HepG2 (cell line): ENCODE measurements around the gene SLC27A1. TPM values are rescaled to one million over a fixed set of nuclear protein-coding genes. Genes with fewer than 3 reads are reported as not detected.
A peak's percentile ranks its signal among the peaks of the same experiment; 100 is the strongest.

Experiments used
- ATAC-seq: fragments of 200-7000 bp; cut with Tn5 transposase; 3 replicates; pipeline ENCODE4 v1.9.1; 2020; ENCODE audit warnings: mild to moderate bottlenecking, moderate library complexity
- BruUV-seq: library from RNA; stranded (reverse); fragments of 400-500 nt; replicated peaks from 2 replicates; lab custom pipeline; 2021; lab: Mats Ljungman, UMichigan
- CTCF ChIA-PET: fragments of 300-600 bp; formaldehyde crosslinking; extraction: SDS; loops from one replicate; lab custom pipeline; 2021; ENCODE audit warnings: low total read pairs, inconsistent platforms, low intra/inter-chr PET ratio; lab: Yijun Ruan, JAX
- POLR2A ChIA-PET: fragments of 350-600 bp; sonication (Branson Sonifier 250); formaldehyde crosslinking; loops from one replicate; lab custom pipeline; 2020; ENCODE audit warnings: antibody characterized with exemption, inconsistent platforms; lab: Yijun Ruan, JAX
- DNase-seq: peaks from one replicate; pipeline ENCODE4 v3.0.0-alpha.2; 2015; ENCODE audit warnings: low spot score
- FAIRE-seq: peaks from 3 replicates; lab custom pipeline; 2011; peaks lifted over from hg19 to GRCh38; lab: Jason Lieb, UNC
- H2AFZ ChIP-seq: one replicate; pipeline ENCODE4 v1.6.1; 2011; ENCODE audit warnings: low read length, inconsistent platforms
- H3K27ac ChIP-seq: fragments of 300-600 bp; 3 replicates; pipeline ENCODE4 v1.8.0; 2011; ENCODE audit warnings: mixed run types, mild to moderate bottlenecking, mixed read lengths, low read length, inconsistent platforms; ENCODE audit not compliant: insufficient read depth; ENCODE audit errors: extremely low read length
- H3K27me3 ChIP-seq, 2 experiments: fragments of 200-600 bp in 1 of 2; 2 replicates in 1 of 2; 3 replicates in 1 of 2; pipeline versions ENCODE4 v1.6.0 to v1.8.0; 2011; ENCODE audit warnings: low read length in 2 of 2, mild to moderate bottlenecking in 2 of 2, moderate library complexity in 2 of 2, inconsistent platforms in 1 of 2; ENCODE audit not compliant: insufficient read depth in 2 of 2, control insufficient read depth in 1 of 2
- H3K36me3 ChIP-seq, 2 experiments: fragments of 200-600 bp in 1 of 2; replicated peaks in 1 of 2; 2 replicates in 1 of 2; 3 replicates in 1 of 2; pipeline versions ENCODE4 v1.5.1 to v1.8.0; 2011; ENCODE audit warnings: low read length in 2 of 2, inconsistent platforms in 1 of 2; ENCODE audit not compliant: insufficient read depth in 2 of 2, control insufficient read depth in 1 of 2
- H3K4me1 ChIP-seq: 2 replicates; pipeline ENCODE4 v1.5.1; 2012; ENCODE audit warnings: low read length, inconsistent platforms; ENCODE audit not compliant: insufficient read depth
- H3K4me2 ChIP-seq: 2 replicates; pipeline ENCODE4 v1.6.0; 2011; ENCODE audit warnings: low read depth, low read length, inconsistent platforms
- H3K4me3 ChIP-seq, 3 experiments: fragments of 200-600 bp in 1 of 3; sonication (generic), shearing (Covaris generic) in 1 of 3; replicated peaks in 1 of 3; 2 replicates each; pipeline ENCODE4 v1.5.1; 2011 to 2016; ENCODE audit warnings: low read length in 3 of 3, inconsistent platforms in 2 of 3, low read depth in 2 of 3, mild to moderate bottlenecking in 2 of 3, control low read depth in 1 of 3, mixed read lengths in 1 of 3; ENCODE audit not compliant: insufficient read depth in 1 of 3
- H3K79me2 ChIP-seq: one replicate; pipeline ENCODE4 v1.6.1; 2011; ENCODE audit warnings: low read length, inconsistent platforms; ENCODE audit not compliant: insufficient read depth
- H3K9ac ChIP-seq: 2 replicates; pipeline ENCODE4 v1.6.0; 2011; ENCODE audit warnings: mild to moderate bottlenecking, low read depth, low read length, inconsistent platforms; ENCODE audit not compliant: insufficient read depth
- H3K9me3 ChIP-seq: 2 replicates; pipeline ENCODE4 v1.5.1; 2012; ENCODE audit warnings: mild to moderate bottlenecking, low read length
- H4K20me1 ChIP-seq: 2 replicates; pipeline ENCODE4 v1.6.0; 2011; ENCODE audit warnings: inconsistent platforms, mild to moderate bottlenecking, low read length, moderate library complexity; ENCODE audit not compliant: insufficient read depth
- CEBPB ChIP-seq: IDR thresholded peaks from 2 replicates; pipeline ENCODE4 v1.6.1; 2011; ENCODE audit warnings: low read depth, low read length, improper control_type of control experiment, borderline replicate concordance
- ETV5 ChIP-seq: IDR thresholded peaks from 2 replicates; pipeline ENCODE4 v1.6.1; 2018; ENCODE audit warnings: missing biosample characterization, missing genetic modification reagents, inconsistent platforms, borderline replicate concordance
- MED1 ChIP-seq: sonication (generic); formaldehyde crosslinking; IDR thresholded peaks from 2 replicates; pipeline ENCODE4 v1.4.0; 2020; ENCODE audit warnings: missing genetic modification reagents
- ZBTB8A ChIP-seq: sonication (generic); formaldehyde crosslinking; IDR thresholded peaks from 2 replicates; pipeline ENCODE4 v1.4.0; 2020; ENCODE audit warnings: mild to moderate bottlenecking, low read depth, missing genetic modification reagents, borderline replicate concordance
- ZNF10 ChIP-seq: sonication (generic); formaldehyde crosslinking; IDR thresholded peaks from 2 replicates; pipeline ENCODE4 v1.4.0; 2020; ENCODE audit warnings: mild to moderate bottlenecking, low read depth, missing genetic modification reagents, borderline replicate concordance
- ZNF121 ChIP-seq: sonication (generic); formaldehyde crosslinking; IDR thresholded peaks from 2 replicates; pipeline ENCODE4 v1.5.0; 2020; ENCODE audit warnings: mild to moderate bottlenecking, missing genetic modification reagents
- ZNF629 ChIP-seq: sonication (generic); formaldehyde crosslinking; conservative IDR thresholded peaks from 2 replicates; pipeline ENCODE4 v1.5.0; 2020; ENCODE audit warnings: missing genetic modification reagents
- WGBS: methylation state at CpG from one replicate; pipeline ENCODE4 v1.1.6; 2017; ENCODE audit warnings: low lambda C conversion rate; 5-methylcytosine and 5-hydroxymethylcytosine counted together
- in situ Hi-C: cut with HindIII; loops from 2 replicates; pipeline ENCODE4 v1.10.0; 2017; ENCODE audit warnings: low pct_unique_long_range_greater_than_20kb; ENCODE audit not compliant: extremely low pct_ligation_motif_present
- intact Hi-C: fragments of 100-400 bp; cut with micrococcal nuclease; formaldehyde crosslinking; loops from one replicate; pipeline ENCODE4 v1.10.0; 2022; ENCODE audit not compliant: unreplicated experiment
- polyA plus RNA-seq, 8 experiments: library from polyadenylated mRNA; depleted of rRNA in 3 of 8; stranded (reverse) in 7 of 8; unstranded in 1 of 8; fragments of >200 nt; fragmentation: Illumina TruSeq in 4 of 8; extraction: Trizol in 4 of 8; gene quantifications; 2 replicates each; pipeline versions ENCODE4 v1.2.1 to v1.2.3, GENCODE V29; 2011 to 2016; ENCODE audit warnings: low read depth in 4 of 8, missing spikeins in 1 of 8, mixed read lengths in 1 of 8; ENCODE audit not compliant: insufficient read depth in 1 of 8
- total RNA-seq, 5 experiments: library from RNA; depleted of rRNA; stranded (reverse); fragments of >200 nt; fragmentation: Illumina TruSeq; extraction: Trizol; gene quantifications; 2 replicates each; pipeline ENCODE4 v1.2.3, GENCODE V29; 2016; ENCODE audit warnings: low read depth in 1 of 5

Gene SLC27A1
- total and polyA plus RNA-seq, 2 of the 13 experiments (the other 11 are each of a cell fraction or from before 2014, with no cell fraction given) = 4.1 to 8.8 TPM

DNA sequence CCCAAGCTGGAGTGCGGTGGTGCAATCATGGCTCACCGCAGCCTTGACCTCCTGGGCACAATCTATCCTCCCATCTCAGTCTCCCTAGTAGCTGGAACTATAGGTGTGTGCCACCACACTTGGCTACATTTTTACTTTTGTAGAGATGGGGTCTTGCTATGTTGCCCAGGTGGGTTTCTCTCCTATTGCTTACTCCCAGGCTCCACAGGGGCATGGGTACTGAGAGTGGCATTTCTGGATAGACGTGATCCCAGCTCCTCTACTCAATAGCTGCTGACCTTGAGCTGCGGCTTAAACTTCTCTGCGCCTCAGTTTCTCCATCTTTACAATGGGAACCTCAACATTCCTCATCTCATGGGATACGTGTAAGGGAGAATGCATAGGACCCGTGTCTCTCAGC, 38.9 kb upstream of the SLC27A1 start:
- Histone ChIP-seq H3K9me3 (no peaks in the 10 kb centered on the region), H4K20me1 (no peaks in the 10 kb centered on the region), H3K27ac (no peak overlapping the region), H3K9ac (no peak overlapping the region), H3K79me2 (no peaks in the 10 kb centered on the region), H2AFZ (no peak overlapping the region), H3K4me3 (no peak overlapping the region), H3K4me2 (no peak overlapping the region), H3K4me1 (peaks cover 8% of the 10 kb centered on the region), H3K36me3 (no peaks in the 10 kb centered on the region), H3K27me3 (no peaks in the 10 kb centered on the region)
- intact Hi-C loops = no loop called here
- no TSS peak for BruUV-seq
- in situ Hi-C loops = no loop called here
- ATAC-seq (no peak), DNase-seq (no peak), FAIRE-seq (no peak)
- ChIA-PET POLR2A (no interaction called here), CTCF (no interaction called here)
- no peak for TF ChIP-seq ETV5 (CRISPR knock-in tag)
- 0 out of 2 replicates have a peak, but pooled peaks have one; percentile 3 for TF ChIP-seq CEBPB
- TF ChIP-seq ZNF629 (CRISPR knock-in tag) = peak; percentile 22; the same call in 1 of the 2 replicates
- TF ChIP-seq ZNF121 = peak; percentile 76
- 70% methylated on average over 7 of the region's 7 CpGs for WGBS

- FAIRE-seq (no peak), ATAC-seq (no peak), DNase-seq (no peak)
- Histone ChIP-seq H3K27me3 (no peaks in the 10 kb centered on the region), H3K4me3 (no peak overlapping the region), H3K4me1 (no peaks in the 10 kb centered on the region), H3K9ac (no peak overlapping the region), H3K4me2 (no peak overlapping the region), H3K79me2 (no peaks in the 10 kb centered on the region), H3K36me3 (no peaks in the 10 kb centered on the region), H3K27ac (no peak overlapping the region), H2AFZ (no peak overlapping the region), H4K20me1 (no peaks in the 10 kb centered on the region), H3K9me3 (no peaks in the 10 kb centered on the region)
- ChIA-PET CTCF (no interaction called here), POLR2A (no interaction called here)
- no TSS peak for BruUV-seq
- WGBS = 59% methylated on average over 7 of the region's 7 CpGs
- in situ Hi-C loops = no loop called here
- no peak for TF ChIP-seq ZBTB8A (CRISPR knock-in tag)
- no peak for TF ChIP-seq ZNF10 (CRISPR knock-in tag)
- TF ChIP-seq MED1 (CRISPR knock-in tag) = no peak
- intact Hi-C loops = no loop called here
These were observed 35.1 kb upstream of the SLC27A1 start for GRCh38 chr19:17435218-17435617.
